ENCODE measurements around the gene ISCA2. TPM values are rescaled to one million over a fixed set of nuclear protein-coding genes. Genes with fewer than 3 reads are reported as not detected.

Gene ISCA2
- total and polyA plus RNA-seq, 2 experiments from 2014 or later: 44.0 to 171 TPM

DNA sequence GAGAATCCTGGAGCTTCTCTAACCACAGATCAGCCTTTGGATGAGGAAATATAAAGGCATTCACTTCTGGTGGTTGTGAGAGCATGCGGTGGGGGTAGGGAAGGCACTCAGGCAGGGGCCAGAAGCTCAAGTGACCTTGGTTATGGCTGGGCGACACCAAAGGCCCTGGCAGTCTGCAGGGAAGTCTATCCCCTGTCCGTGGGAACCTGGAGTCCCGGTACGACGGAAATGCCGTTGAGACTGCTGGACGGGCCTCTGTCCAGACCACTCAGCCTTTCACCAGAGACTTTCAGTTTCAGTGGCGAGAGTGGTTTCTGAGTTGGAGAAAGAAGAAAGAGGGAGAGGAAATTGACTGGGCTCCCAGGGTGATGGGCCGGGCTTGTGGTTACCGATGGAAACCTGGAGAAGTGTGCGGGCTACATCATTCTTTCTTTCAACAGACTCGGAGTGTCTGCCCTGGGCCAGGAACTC lies 20.9 kb downstream of the ISCA2 start:
- Histone ChIP-seq H3K4me3 (no peak overlapping the region), H3K4me2 (no peak overlapping the region)

More for the DNA sequence above, 20.9 kb downstream of the ISCA2 start:
- no peaks in the 10 kb centered on the region for H4K20me1 ChIP-seq (replicated peaks; ENCODE audit: insufficient read depth)
- no peaks in the 10 kb centered on the region for H3K27me3 ChIP-seq (ENCODE audit: insufficient read depth)
- ATAC-seq (no peak), DNase-seq (ENCODE audit: low spot score) (peak; percentile 37)
- no peaks in the 10 kb centered on the region for H3K36me3 Mint-ChIP-seq (ENCODE audit: low read depth)
- H2AFZ ChIP-seq: peak overlapping the region; percentile 83
- no peaks in the 10 kb centered on the region for H3K4me1 ChIP-seq (ENCODE audit: insufficient read depth)
- H3K27ac Mint-ChIP-seq: no peak overlapping the region
- H3K9me3 Mint-ChIP-seq: no peaks in the 10 kb centered on the region; the same call in 2 of the 3 replicates
- TF ChIP-seq, protein P1, sequence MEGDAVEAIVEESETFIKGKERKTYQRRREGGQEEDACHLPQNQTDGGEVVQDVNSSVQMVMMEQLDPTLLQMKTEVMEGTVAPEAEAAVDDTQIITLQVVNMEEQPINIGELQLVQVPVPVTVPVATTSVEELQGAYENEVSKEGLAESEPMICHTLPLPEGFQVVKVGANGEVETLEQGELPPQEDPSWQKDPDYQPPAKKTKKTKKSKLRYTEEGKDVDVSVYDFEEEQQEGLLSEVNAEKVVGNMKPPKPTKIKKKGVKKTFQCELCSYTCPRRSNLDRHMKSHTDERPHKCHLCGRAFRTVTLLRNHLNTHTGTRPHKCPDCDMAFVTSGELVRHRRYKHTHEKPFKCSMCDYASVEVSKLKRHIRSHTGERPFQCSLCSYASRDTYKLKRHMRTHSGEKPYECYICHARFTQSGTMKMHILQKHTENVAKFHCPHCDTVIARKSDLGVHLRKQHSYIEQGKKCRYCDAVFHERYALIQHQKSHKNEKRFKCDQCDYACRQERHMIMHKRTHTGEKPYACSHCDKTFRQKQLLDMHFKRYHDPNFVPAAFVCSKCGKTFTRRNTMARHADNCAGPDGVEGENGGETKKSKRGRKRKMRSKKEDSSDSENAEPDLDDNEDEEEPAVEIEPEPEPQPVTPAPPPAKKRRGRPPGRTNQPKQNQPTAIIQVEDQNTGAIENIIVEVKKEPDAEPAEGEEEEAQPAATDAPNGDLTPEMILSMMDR (conservative IDR thresholded peaks at IDR 0.05; ENCODE audit: low read depth in 2 of 2): no peak
- TF ChIP-seq ZNF114 (CRISPR knock-in tag; IDR thresholded peaks at IDR 0.05) (no peak), NANOG (IDR thresholded peaks at IDR 0.05; ENCODE audit: borderline replicate concordance) (no peak), EZH2phosphoT487 (IDR thresholded peaks at IDR 0.05; ENCODE audit: unreplicated experiment) (no peak), STAT1 (IDR thresholded peaks at IDR 0.05; ENCODE audit: unreplicated experiment) (no peak), POLR2AphosphoS5 (IDR thresholded peaks at IDR 0.05; ENCODE audit: low read depth) (no peak), CREB1 (CRISPR knock-in tag; IDR thresholded peaks at IDR 0.05; ENCODE audit: low read depth) (no peak), EZH2 (IDR thresholded peaks at IDR 0.05; ENCODE audit: low read depth, unreplicated experiment) (no peak), ZNF331 (CRISPR knock-in tag; IDR thresholded peaks at IDR 0.05; ENCODE audit: low read depth) (no peak), JUNB (IDR thresholded peaks at IDR 0.05; ENCODE audit: unreplicated experiment) (no peak)
- TF ChIP-seq, protein P2, sequence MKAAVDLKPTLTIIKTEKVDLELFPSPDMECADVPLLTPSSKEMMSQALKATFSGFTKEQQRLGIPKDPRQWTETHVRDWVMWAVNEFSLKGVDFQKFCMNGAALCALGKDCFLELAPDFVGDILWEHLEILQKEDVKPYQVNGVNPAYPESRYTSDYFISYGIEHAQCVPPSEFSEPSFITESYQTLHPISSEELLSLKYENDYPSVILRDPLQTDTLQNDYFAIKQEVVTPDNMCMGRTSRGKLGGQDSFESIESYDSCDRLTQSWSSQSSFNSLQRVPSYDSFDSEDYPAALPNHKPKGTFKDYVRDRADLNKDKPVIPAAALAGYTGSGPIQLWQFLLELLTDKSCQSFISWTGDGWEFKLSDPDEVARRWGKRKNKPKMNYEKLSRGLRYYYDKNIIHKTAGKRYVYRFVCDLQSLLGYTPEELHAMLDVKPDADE (IDR thresholded peaks at IDR 0.05): no peak
- TF ChIP-seq, protein P3, sequence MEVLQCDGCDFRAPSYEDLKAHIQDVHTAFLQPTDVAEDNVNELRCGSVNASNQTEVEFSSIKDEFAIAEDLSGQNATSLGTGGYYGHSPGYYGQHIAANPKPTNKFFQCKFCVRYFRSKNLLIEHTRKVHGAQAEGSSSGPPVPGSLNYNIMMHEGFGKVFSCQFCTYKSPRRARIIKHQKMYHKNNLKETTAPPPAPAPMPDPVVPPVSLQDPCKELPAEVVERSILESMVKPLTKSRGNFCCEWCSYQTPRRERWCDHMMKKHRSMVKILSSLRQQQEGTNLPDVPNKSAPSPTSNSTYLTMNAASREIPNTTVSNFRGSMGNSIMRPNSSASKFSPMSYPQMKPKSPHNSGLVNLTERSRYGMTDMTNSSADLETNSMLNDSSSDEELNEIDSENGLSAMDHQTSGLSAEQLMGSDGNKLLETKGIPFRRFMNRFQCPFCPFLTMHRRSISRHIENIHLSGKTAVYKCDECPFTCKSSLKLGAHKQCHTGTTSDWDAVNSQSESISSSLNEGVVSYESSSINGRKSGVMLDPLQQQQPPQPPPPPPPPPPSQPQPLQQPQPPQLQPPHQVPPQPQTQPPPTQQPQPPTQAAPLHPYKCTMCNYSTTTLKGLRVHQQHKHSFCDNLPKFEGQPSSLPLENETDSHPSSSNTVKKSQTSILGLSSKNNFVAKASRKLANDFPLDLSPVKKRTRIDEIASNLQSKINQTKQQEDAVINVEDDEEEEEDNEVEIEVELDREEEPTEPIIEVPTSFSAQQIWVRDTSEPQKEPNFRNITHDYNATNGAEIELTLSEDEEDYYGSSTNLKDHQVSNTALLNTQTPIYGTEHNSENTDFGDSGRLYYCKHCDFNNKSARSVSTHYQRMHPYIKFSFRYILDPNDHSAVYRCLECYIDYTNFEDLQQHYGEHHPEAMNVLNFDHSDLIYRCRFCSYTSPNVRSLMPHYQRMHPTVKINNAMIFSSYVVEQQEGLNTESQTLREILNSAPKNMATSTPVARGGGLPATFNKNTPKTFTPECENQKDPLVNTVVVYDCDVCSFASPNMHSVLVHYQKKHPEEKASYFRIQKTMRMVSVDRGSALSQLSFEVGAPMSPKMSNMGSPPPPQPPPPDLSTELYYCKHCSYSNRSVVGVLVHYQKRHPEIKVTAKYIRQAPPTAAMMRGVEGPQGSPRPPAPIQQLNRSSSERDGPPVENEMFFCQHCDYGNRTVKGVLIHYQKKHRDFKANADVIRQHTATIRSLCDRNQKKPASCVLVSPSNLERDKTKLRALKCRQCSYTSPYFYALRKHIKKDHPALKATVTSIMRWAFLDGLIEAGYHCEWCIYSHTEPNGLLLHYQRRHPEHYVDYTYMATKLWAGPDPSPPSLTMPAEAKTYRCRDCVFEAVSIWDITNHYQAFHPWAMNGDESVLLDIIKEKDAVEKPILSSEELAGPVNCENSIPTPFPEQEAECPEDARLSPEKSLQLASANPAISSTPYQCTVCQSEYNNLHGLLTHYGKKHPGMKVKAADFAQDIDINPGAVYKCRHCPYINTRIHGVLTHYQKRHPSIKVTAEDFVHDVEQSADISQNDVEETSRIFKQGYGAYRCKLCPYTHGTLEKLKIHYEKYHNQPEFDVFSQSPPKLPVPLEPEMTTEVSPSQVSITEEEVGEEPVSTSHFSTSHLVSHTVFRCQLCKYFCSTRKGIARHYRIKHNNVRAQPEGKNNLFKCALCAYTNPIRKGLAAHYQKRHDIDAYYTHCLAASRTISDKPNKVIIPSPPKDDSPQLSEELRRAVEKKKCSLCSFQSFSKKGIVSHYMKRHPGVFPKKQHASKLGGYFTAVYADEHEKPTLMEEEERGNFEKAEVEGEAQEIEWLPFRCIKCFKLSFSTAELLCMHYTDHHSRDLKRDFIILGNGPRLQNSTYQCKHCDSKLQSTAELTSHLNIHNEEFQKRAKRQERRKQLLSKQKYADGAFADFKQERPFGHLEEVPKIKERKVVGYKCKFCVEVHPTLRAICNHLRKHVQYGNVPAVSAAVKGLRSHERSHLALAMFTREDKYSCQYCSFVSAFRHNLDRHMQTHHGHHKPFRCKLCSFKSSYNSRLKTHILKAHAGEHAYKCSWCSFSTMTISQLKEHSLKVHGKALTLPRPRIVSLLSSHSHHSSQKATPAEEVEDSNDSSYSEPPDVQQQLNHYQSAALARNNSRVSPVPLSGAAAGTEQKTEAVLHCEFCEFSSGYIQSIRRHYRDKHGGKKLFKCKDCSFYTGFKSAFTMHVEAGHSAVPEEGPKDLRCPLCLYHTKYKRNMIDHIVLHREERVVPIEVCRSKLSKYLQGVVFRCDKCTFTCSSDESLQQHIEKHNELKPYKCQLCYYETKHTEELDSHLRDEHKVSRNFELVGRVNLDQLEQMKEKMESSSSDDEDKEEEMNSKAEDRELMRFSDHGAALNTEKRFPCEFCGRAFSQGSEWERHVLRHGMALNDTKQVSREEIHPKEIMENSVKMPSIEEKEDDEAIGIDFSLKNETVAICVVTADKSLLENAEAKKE (CRISPR knock-in tag; IDR thresholded peaks at IDR 0.05): no peak
- TF ChIP-seq, protein P4, sequence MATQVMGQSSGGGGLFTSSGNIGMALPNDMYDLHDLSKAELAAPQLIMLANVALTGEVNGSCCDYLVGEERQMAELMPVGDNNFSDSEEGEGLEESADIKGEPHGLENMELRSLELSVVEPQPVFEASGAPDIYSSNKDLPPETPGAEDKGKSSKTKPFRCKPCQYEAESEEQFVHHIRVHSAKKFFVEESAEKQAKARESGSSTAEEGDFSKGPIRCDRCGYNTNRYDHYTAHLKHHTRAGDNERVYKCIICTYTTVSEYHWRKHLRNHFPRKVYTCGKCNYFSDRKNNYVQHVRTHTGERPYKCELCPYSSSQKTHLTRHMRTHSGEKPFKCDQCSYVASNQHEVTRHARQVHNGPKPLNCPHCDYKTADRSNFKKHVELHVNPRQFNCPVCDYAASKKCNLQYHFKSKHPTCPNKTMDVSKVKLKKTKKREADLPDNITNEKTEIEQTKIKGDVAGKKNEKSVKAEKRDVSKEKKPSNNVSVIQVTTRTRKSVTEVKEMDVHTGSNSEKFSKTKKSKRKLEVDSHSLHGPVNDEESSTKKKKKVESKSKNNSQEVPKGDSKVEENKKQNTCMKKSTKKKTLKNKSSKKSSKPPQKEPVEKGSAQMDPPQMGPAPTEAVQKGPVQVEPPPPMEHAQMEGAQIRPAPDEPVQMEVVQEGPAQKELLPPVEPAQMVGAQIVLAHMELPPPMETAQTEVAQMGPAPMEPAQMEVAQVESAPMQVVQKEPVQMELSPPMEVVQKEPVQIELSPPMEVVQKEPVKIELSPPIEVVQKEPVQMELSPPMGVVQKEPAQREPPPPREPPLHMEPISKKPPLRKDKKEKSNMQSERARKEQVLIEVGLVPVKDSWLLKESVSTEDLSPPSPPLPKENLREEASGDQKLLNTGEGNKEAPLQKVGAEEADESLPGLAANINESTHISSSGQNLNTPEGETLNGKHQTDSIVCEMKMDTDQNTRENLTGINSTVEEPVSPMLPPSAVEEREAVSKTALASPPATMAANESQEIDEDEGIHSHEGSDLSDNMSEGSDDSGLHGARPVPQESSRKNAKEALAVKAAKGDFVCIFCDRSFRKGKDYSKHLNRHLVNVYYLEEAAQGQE (IDR thresholded peaks at IDR 0.05; ENCODE audit: unreplicated experiment): no peak
- no peaks in the 10 kb centered on the region; the same call in 1 of the 2 replicates for H3K9me2 ChIP-seq (ENCODE audit: insufficient read depth)
- H3K79me2 ChIP-seq (replicated peaks; ENCODE audit: insufficient read depth): no peaks in the 10 kb centered on the region
- H3K36me3 ChIP-seq (ENCODE audit: insufficient read depth): no peaks in the 10 kb centered on the region
- no peaks in the 10 kb centered on the region for H3F3A ChIP-seq (replicated peaks; ENCODE audit: low read depth)
- H3K27ac ChIP-seq (ENCODE audit: low read depth): no peak overlapping the region
- peaks cover 34% of the 10 kb centered on the region for H3K4me1 Mint-ChIP-seq
- H3K27me3 Mint-ChIP-seq (ENCODE audit: insufficient read depth, low read depth, poor library complexity): peaks cover 27% of the 10 kb centered on the region
- no peak overlapping the region for H3K4me3 Mint-ChIP-seq
